BJ (cell line): ENCODE results near the gene HECW1. TPM values are rescaled to one million over a fixed set of nuclear protein-coding genes. Genes with fewer than 3 reads are reported as not detected.

ENCODE experiments used
- CTCF ChIA-PET: fragments of 350-600 bp; formaldehyde crosslinking; extraction: SDS; loops from one replicate; lab custom pipeline; 2021; ENCODE audit warnings: antibody characterized with exemption, inconsistent platforms; lab: Yijun Ruan, JAX
- POLR2A ChIA-PET: fragments of 300-600 bp; sonication (Branson Sonifier 250); formaldehyde crosslinking; extraction: SDS; loops from one replicate; lab custom pipeline; 2021; ENCODE audit warnings: antibody characterized with exemption; lab: Charles Lee
- DNase-seq: peaks from one replicate; pipeline ENCODE4 v3.0.0-alpha.2; 2011; ENCODE audit warnings: low read depth
- H3K27me3 ChIP-seq: 2 replicates; pipeline ENCODE4 v1.6.0; 2011; ENCODE audit warnings: low read length; ENCODE audit not compliant: control insufficient read depth, insufficient read depth
- H3K36me3 ChIP-seq: 2 replicates; pipeline ENCODE4 v1.5.1; 2011; ENCODE audit warnings: low read length; ENCODE audit not compliant: control insufficient read depth, insufficient read depth
- H3K4me3 ChIP-seq: 2 replicates; pipeline ENCODE4 v1.5.1; 2011; ENCODE audit warnings: low read depth, mild to moderate bottlenecking, control low read depth, low read length
- polyA plus RNA-seq: library from polyadenylated mRNA; depleted of rRNA; stranded (reverse); fragments of >200 nt; gene quantifications from 2 replicates; pipeline ENCODE4 v1.2.3, GENCODE V29; 2011
- TF ChIP-seq, protein P1 (sequence below): IDR thresholded peaks from 2 replicates; pipeline ENCODE4 v1.5.1; 2011; ENCODE audit warnings: low read depth, mild to moderate bottlenecking, control low read depth, inconsistent platforms, low read length, moderate library complexity; ENCODE audit not compliant: insufficient read depth

Gene HECW1
- polyA plus RNA-seq, 1 experiment: 2.9 TPM

DNA sequence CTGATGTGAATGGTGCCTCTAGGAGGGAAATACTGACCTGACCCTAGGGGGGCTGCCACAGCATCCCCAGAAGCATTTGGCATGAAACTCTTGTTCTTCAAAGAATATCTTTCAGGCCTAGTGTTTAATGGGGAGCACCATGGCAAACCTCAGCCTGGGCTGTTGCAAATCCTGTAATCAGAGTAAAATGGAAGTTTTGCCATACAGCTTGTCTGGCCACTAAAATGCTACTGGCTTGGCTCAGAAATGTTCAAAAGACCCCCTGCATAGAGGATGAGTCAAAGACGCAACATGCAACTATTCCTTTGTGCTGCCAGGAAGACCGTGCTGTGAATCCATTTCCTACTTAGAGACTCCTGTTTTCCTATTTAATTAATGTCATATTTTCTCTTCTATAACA lies 26.7 kb downstream of the HECW1 start:
- DNase-seq: no peak
- CTCF ChIA-PET: no interaction called here
- Histone ChIP-seq H3K27me3 (peaks cover 1% of the 10 kb centered on the region; the same call in 1 of the 2 replicates), H3K4me3 (no peak overlapping the region), H3K36me3 (no peaks in the 10 kb centered on the region)
- POLR2A ChIA-PET: no interaction called here
- TF ChIP-seq, protein P1, sequence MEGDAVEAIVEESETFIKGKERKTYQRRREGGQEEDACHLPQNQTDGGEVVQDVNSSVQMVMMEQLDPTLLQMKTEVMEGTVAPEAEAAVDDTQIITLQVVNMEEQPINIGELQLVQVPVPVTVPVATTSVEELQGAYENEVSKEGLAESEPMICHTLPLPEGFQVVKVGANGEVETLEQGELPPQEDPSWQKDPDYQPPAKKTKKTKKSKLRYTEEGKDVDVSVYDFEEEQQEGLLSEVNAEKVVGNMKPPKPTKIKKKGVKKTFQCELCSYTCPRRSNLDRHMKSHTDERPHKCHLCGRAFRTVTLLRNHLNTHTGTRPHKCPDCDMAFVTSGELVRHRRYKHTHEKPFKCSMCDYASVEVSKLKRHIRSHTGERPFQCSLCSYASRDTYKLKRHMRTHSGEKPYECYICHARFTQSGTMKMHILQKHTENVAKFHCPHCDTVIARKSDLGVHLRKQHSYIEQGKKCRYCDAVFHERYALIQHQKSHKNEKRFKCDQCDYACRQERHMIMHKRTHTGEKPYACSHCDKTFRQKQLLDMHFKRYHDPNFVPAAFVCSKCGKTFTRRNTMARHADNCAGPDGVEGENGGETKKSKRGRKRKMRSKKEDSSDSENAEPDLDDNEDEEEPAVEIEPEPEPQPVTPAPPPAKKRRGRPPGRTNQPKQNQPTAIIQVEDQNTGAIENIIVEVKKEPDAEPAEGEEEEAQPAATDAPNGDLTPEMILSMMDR: no peak

DNA sequence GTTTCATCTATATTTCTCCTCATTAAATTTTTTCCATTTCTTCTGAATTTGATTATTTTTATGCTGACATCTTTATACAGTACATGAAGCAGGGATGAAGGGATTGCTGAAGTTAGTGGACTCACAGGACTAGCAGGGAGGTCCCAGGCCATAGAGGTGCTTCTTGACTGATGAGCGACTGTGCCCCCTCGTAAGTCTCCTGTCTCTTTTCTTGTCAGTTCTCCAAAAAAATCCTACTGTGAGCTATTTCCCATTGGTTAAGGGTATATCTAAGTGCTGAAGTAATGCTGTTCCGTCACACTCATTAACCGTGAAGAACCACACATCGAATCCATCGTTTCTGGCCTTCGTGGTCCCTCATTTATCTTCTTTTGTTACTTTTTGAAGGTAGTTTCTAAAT lies 27.7 kb downstream of the HECW1 start:
- ChIA-PET POLR2A (no interaction called here), CTCF (no interaction called here)
- H3K4me3 ChIP-seq: no peak overlapping the region
- no peaks in the 10 kb centered on the region for H3K36me3 ChIP-seq
- TF ChIP-seq, protein P1: no peak
- peaks cover 1% of the 10 kb centered on the region; the same call in 1 of the 2 replicates for H3K27me3 ChIP-seq
- DNase-seq: no peak

DNA sequence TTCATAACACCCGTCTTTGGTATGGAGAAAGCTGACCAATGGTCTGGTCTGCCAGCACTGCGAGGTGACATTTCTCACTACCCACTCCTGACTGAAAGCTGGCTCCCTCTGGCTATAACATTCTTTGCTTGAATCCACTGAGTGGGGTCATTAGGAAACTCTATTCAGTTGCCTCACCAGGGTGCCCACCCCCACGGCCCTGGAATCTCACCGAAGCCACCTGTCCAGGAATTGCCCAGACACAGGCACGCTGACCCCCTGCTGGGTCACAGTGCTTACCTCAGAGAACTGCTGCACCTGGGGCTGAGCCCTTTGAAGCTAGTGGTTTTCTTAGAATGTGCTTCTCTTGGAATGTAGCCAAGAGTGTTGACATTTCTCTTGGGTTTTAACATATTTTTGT lies 28.6 kb downstream of the HECW1 start:
- Histone ChIP-seq H3K4me3 (no peak overlapping the region), H3K36me3 (no peaks in the 10 kb centered on the region), H3K27me3 (peaks cover 1% of the 10 kb centered on the region; the same call in 1 of the 2 replicates)
- CTCF ChIA-PET: interaction anchor here (0.6 kb wide), 1 partner anchor 60 kb away, joined by 4 read pairs; no protein-coding TSS in a partner anchor
- POLR2A ChIA-PET: no interaction called here
- TF ChIP-seq, protein P1: no peak
- DNase-seq: no peak

DNA sequence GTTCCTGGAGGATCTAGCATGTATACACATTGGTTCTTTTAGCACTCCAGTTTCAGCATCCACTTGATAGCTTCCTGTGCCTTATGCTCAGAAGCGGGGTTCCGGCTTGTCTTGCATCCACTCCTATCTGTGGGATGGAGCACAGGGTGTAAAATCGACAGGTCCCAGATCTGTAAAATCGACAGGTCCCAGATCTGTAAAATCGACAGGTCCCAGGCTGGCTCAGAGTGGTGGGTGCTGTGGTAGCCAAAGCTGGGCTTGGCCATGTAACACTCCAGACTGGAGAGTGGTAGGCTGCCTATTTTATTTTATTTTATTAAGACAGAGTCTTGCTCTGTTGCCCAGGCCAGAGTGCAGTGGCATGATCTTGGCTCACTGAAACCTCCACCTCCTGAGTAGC lies 30.3 kb downstream of the HECW1 start:
- ChIA-PET CTCF (no interaction called here), POLR2A (no interaction called here)
- no peaks in the 10 kb centered on the region for H3K36me3 ChIP-seq
- no peak overlapping the region for H3K4me3 ChIP-seq
- TF ChIP-seq, protein P1: no peak
- DNase-seq: no peak
- H3K27me3 ChIP-seq: peaks cover 1% of the 10 kb centered on the region; the same call in 1 of the 2 replicates

DNA sequence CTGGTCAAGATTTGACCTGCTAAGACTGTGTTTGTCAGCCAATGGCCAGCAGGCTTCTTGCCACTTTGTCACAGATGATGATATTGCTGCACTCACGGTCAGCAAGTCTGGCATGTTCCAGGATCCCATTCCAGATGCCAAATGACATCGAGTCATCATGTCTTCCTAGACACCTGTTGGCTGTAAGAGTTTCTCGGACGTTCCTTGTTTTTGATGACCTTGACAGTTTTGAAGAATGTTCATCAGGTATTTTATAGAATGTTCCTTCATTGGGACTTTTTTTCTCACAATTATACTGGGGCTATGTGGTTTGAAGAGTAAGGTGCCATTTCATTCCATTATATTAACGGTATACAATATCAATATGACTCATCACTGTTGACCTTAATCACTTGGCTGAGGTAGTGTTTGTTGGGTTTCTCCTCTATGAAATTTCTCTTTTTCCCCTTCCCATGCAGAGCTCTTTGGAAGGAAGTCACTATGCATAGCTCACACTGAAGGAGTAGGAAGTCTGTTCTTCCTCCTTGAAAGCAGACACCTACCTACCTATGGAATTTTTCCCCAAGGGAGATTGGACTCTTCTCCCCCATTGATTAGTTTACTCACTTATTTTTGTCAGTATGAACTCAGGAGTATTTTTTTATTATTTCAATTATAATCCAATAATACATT lies 31.6 kb downstream of the HECW1 start:
- TF ChIP-seq, protein P1: no peak
- POLR2A ChIA-PET: no interaction called here
- H3K27me3 ChIP-seq: peaks cover 1% of the 10 kb centered on the region; the same call in 1 of the 2 replicates
- no peaks in the 10 kb centered on the region for H3K36me3 ChIP-seq
- DNase-seq: no peak
- H3K4me3 ChIP-seq: no peak overlapping the region
- CTCF ChIA-PET: interaction anchor here (0.8 to 1.5 kb wide), 2 partner anchors 21 to 27 kb away, joined by 3 read pairs; no protein-coding TSS in a partner anchor
